ENCODE data around the gene PRKCQ. TPM values are rescaled to one million over a fixed set of nuclear protein-coding genes. Genes with fewer than 3 reads are reported as not detected.

PRKCQ gene
- total and polyA plus RNA-seq, 2 of the 8 experiments (the other 6 are each of a cell fraction or from before 2014, with no cell fraction given): 9.1 to 22.6 TPM

DNA sequence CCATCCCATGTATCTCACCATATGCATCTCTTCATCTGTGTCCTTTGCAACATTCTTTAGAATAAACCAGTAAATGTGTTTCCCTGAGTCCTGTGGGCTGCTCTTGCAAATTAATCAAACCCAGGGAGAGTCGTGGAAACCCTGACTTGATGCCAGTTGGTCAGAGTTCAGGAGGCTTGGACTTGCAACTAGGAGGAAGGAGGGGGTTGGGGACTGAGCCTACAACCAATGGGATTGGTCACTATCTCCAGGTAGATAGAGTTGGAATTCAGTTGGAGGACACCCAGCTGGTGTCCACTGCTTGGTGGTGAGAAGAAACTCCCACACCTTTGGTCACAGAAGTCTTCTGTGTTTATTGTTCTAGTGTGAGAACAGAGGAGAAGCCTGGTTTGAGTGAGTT is 38.3 kb upstream of the PRKCQ start (continued):
- TF ChIP-seq SP1 (IDR thresholded peaks at IDR 0.05; ENCODE audit: low read depth, low read length) (no peak), POLR2AphosphoS5 (IDR thresholded peaks at IDR 0.05; ENCODE audit: low read depth, low read length) (no peak), GABPA (IDR thresholded peaks at IDR 0.05; ENCODE audit: borderline replicate concordance, insufficient read depth, low read length) (no peak), BRCA1 (IDR thresholded peaks at IDR 0.05; ENCODE audit: low read depth, low read length) (no peak), BACH1 (IDR thresholded peaks at IDR 0.05; ENCODE audit: low read length) (no peak), SP4 (IDR thresholded peaks at IDR 0.05; ENCODE audit: low read length) (no peak), YY1 (IDR thresholded peaks at IDR 0.05; ENCODE audit: low read depth, low read length) (no peak)
